GM12878 (cell line): ENCODE measurements around the gene POLR2B. TPM values are rescaled to one million over a fixed set of nuclear protein-coding genes. Genes with fewer than 3 reads are reported as not detected.

Experiments used
- CBX5 ChIP-seq: sonication (generic); IDR thresholded peaks from 2 replicates; pipeline ENCODE4 v1.6.1; 2016; ENCODE audit warnings: low read depth, moderate library complexity, mild to moderate bottlenecking, inconsistent platforms
- CEBPZ ChIP-seq: fragments of 150-350 bp; IDR thresholded peaks from 2 replicates; pipeline ENCODE4 v1.6.1; 2016; ENCODE audit warnings: low read depth, low read length
- CHD2 ChIP-seq: IDR thresholded peaks from 2 replicates; pipeline ENCODE4 v1.6.1; 2011; ENCODE audit warnings: low read depth, low read length, improper control_type of control experiment, borderline replicate concordance
- CHD4 ChIP-seq: fragments of 200-600 bp; sonication (generic); IDR thresholded peaks from 2 replicates; pipeline ENCODE4 v1.6.1; 2016; ENCODE audit warnings: mild to moderate bottlenecking
- CREM ChIP-seq: IDR thresholded peaks from 2 replicates; pipeline ENCODE4 v1.6.1; 2014; ENCODE audit warnings: antibody characterized with exemption, low read depth
- GATAD2B ChIP-seq: fragments of 450-650 bp; conservative IDR thresholded peaks from 2 replicates; pipeline ENCODE4 v1.6.1; 2017; ENCODE audit warnings: low read depth, mild to moderate bottlenecking, moderate library complexity
- HCFC1 ChIP-seq: fragments of 150-350 bp; IDR thresholded peaks from 2 replicates; pipeline ENCODE4 v1.6.1; 2014; ENCODE audit warnings: low read length
- IKZF1 ChIP-seq: fragments of 450-650 bp; conservative IDR thresholded peaks from 2 replicates; pipeline ENCODE4 v1.6.1; 2017; ENCODE audit warnings: antibody characterized with exemption, mild to moderate bottlenecking
- IRF4 ChIP-seq: IDR thresholded peaks from 2 replicates; pipeline ENCODE4 v1.6.1; 2011; ENCODE audit warnings: low read depth, low read length
- LARP7 ChIP-seq: fragments of 450-650 bp; IDR thresholded peaks from 2 replicates; pipeline ENCODE4 v1.6.1; 2017; ENCODE audit warnings: mild to moderate bottlenecking
- MTA3 ChIP-seq: IDR thresholded peaks from 2 replicates; pipeline ENCODE4 v1.6.1; 2012; ENCODE audit warnings: low read length, inconsistent platforms, borderline replicate concordance
- MYB ChIP-seq: fragments of 150-350 bp; IDR thresholded peaks from 2 replicates; pipeline ENCODE4 v1.6.1; 2014; ENCODE audit warnings: mild to moderate bottlenecking, low read depth, low read length, borderline replicate concordance
- MYC ChIP-seq: IDR thresholded peaks from 2 replicates; pipeline ENCODE4 v1.6.1; 2011; ENCODE audit warnings: mild to moderate bottlenecking, low read length, moderate library complexity, inconsistent platforms; ENCODE audit not compliant: insufficient read depth, insufficient replicate concordance, insufficient read length, severe bottlenecking
- NFIC ChIP-seq: IDR thresholded peaks from 2 replicates; pipeline ENCODE4 v1.6.1; 2012; ENCODE audit warnings: low read depth, mild to moderate bottlenecking, inconsistent platforms, low read length, moderate library complexity
- PKNOX1 ChIP-seq: fragments of 450-650 bp; IDR thresholded peaks from 2 replicates; pipeline ENCODE4 v1.6.1; 2016; ENCODE audit warnings: mild to moderate bottlenecking
- POLR2AphosphoS2 ChIP-seq: IDR thresholded peaks from 2 replicates; pipeline ENCODE4 v1.6.1; 2011; ENCODE audit warnings: low read depth, mild to moderate bottlenecking, low read length, improper control_type of control experiment, moderate library complexity
- POU2F2 ChIP-seq: IDR thresholded peaks from 3 replicates; pipeline ENCODE4 v1.6.1; 2011; ENCODE audit warnings: low read depth, mild to moderate bottlenecking, low read length, borderline replicate concordance
- RB1 ChIP-seq: fragments of 450-650 bp; formaldehyde crosslinking; IDR thresholded peaks from 2 replicates; pipeline ENCODE4 v1.6.1; 2017; ENCODE audit warnings: mild to moderate bottlenecking, borderline replicate concordance
- SP1 ChIP-seq: IDR thresholded peaks from one replicate; pipeline ENCODE4 v1.6.1; 2011; ENCODE audit warnings: low read depth, low read length
- SREBF2 ChIP-seq: IDR thresholded peaks from 2 replicates; pipeline ENCODE4 v1.6.1; 2012; ENCODE audit warnings: mild to moderate bottlenecking, low read length
- TAF1 ChIP-seq: IDR thresholded peaks from 2 replicates; pipeline ENCODE4 v1.6.1; 2011; ENCODE audit warnings: mild to moderate bottlenecking, low read depth, low read length, borderline replicate concordance
- WRNIP1 ChIP-seq: IDR thresholded peaks from 2 replicates; pipeline ENCODE4 v1.6.1; 2011; ENCODE audit warnings: low read depth, low read length, improper control_type of control experiment, borderline replicate concordance
- ZBTB33 ChIP-seq: fragments of 450-650 bp; IDR thresholded peaks from 2 replicates; pipeline ENCODE4 v1.6.1; 2017; ENCODE audit warnings: mild to moderate bottlenecking
- ZSCAN29 ChIP-seq: fragments of 450-650 bp; IDR thresholded peaks from 2 replicates; pipeline ENCODE4 v1.6.1; 2017; ENCODE audit warnings: mild to moderate bottlenecking, moderate library complexity
- polyA plus RNA-seq, 11 experiments: library from polyadenylated mRNA; depleted of rRNA in 4 of 11; unstranded in 6 of 11; stranded (reverse) in 5 of 11; fragments of >200 nt; fragmentation: Nextera tagmentation in 4 of 11; fragmentation: Illumina TruSeq in 1 of 11; extraction: Ambion mirVana in 4 of 11; extraction: Trizol in 1 of 11; gene quantifications; 1 replicate in 1 of 11; 2 replicates in 10 of 11; pipeline versions ENCODE4 v1.2.1 to v1.2.3, GENCODE V29; 2011 to 2016; ENCODE audit warnings: inconsistent platforms in 2 of 11, missing spikeins in 2 of 11, low read depth in 1 of 11
- total RNA-seq, 4 experiments: library from RNA; depleted of rRNA in 3 of 4; stranded (reverse); fragments of >200 nt in 3 of 4; fragmentation: Illumina TruSeq in 1 of 4; extraction: Trizol in 1 of 4; gene quantifications; 2 replicates each; pipeline versions ENCODE4 v1.2.1 to v1.2.3, GENCODE V29; 2013 to 2021

Gene POLR2B
- total and polyA plus RNA-seq, 10 of the 15 experiments (the other 5 are each of a cell fraction or from before 2014, with no cell fraction given) = 46.0 to 183 (median 99.2) TPM

GRCh38 chr4:56977321-56978012 is 1.2 kb upstream of the POLR2B start, which contains the start of gene NOA1 (continued):
- TF ChIP-seq IKZF1 (peak; percentile 87), GATAD2B (peak; percentile 72), CEBPZ (no peak), ZSCAN29 (no peak), RB1 (peak; percentile 28; the same call in 1 of the 2 replicates), MTA3 (peak; percentile 19; the same call in 1 of the 2 replicates), CBX5 (peak; percentile 78; the same call in 1 of the 2 replicates), PKNOX1 (peak; percentile 41; the same call in 1 of the 2 replicates), TAF1 (peak; percentile 74; the same call in 1 of the 2 replicates), POLR2AphosphoS2 (peak; percentile 85), LARP7 (0 out of 2 replicates have a peak, but pooled peaks have one; percentile 9), WRNIP1 (no peak), SREBF2 (no peak), SP1 (peak; percentile 27), POU2F2 (peak; percentile 65; the same call in 1 of the 3 replicates), CREM (peak; percentile 12; the same call in 1 of the 2 replicates), CHD4 (no peak), NFIC (no peak), ZBTB33 (no peak), CHD2 (peak; percentile 99), MYB (no peak), HCFC1 (peak; percentile 39; the same call in 1 of the 2 replicates), MYC (no peak), IRF4 (no peak)
